ENCODE results near the gene SCLY.

SCLY gene

GRCh38 chr2:238077292-238077691 is 16.5 kb downstream of the SCLY start:
- DNase-seq = no peak

- no peak for DNase-seq
These were observed 19.1 kb downstream of the SCLY start for GRCh38 chr2:238079874-238080327.

- no peak for DNase-seq
These were observed 19.7 kb downstream of the SCLY start for GRCh38 chr2:238080518-238080917.

GRCh38 chr2:238081150-238081549 is 20.3 kb downstream of the SCLY start:
- DNase-seq = no peak

GRCh38 chr2:238081561-238081960 is 20.8 kb downstream of the SCLY start:
- DNase-seq = no peak

- no peak for DNase-seq
These were observed 21.4 kb downstream of the SCLY start for GRCh38 chr2:238082151-238082550.

GRCh38 chr2:238082827-238083226 is 22.0 kb downstream of the SCLY start:
- DNase-seq = no peak

GRCh38 chr2:238083919-238084318 is 23.1 kb downstream of the SCLY start:
- no peak for DNase-seq

GRCh38 chr2:238084761-238085160 is 24.0 kb downstream of the SCLY start:
- no peak for DNase-seq

- DNase-seq = no peak
These were observed 25.1 kb downstream of the SCLY start for GRCh38 chr2:238085899-238086298.

GRCh38 chr2:238087211-238087610 is 26.4 kb downstream of the SCLY start:
- DNase-seq = no peak

- DNase-seq = no peak
These were observed 30.1 kb downstream of the SCLY start for GRCh38 chr2:238090887-238091286.

GRCh38 chr2:238091436-238092060 is 30.7 kb downstream of the SCLY start:
- no peak for DNase-seq

- DNase-seq = no peak
These were observed 31.8 kb downstream of the SCLY start for GRCh38 chr2:238092486-238093035.

GRCh38 chr2:238093181-238094140 is 32.7 kb downstream of the SCLY start:
- no peak for DNase-seq

- no peak for DNase-seq
These were observed 33.7 kb downstream of the SCLY start for GRCh38 chr2:238094438-238095022.

- DNase-seq = no peak
These were observed 34.3 kb downstream of the SCLY start for GRCh38 chr2:238095143-238095542.

- DNase-seq = no peak
These were observed 35.7 kb downstream of the SCLY start for GRCh38 chr2:238096311-238097011.

- no peak for DNase-seq
These were observed 36.6 kb downstream of the SCLY start for GRCh38 chr2:238097201-238097987.

- no peak for DNase-seq
These were observed 37.4 kb downstream of the SCLY start for GRCh38 chr2:238097988-238098871.

Data from NCI-H748 treated with DMSO at 0.1 percent for 48 hours (cell line).